CD1c-positive myeloid dendritic cell (primary cell): Measurements from ENCODE around the gene PIP5K1B.

Source experiments
- DNase-seq: peaks from one replicate; pipeline ENCODE4 v3.0.0-alpha.2; 2016; ENCODE audit errors: extremely low spot score

Gene PIP5K1B

DNA sequence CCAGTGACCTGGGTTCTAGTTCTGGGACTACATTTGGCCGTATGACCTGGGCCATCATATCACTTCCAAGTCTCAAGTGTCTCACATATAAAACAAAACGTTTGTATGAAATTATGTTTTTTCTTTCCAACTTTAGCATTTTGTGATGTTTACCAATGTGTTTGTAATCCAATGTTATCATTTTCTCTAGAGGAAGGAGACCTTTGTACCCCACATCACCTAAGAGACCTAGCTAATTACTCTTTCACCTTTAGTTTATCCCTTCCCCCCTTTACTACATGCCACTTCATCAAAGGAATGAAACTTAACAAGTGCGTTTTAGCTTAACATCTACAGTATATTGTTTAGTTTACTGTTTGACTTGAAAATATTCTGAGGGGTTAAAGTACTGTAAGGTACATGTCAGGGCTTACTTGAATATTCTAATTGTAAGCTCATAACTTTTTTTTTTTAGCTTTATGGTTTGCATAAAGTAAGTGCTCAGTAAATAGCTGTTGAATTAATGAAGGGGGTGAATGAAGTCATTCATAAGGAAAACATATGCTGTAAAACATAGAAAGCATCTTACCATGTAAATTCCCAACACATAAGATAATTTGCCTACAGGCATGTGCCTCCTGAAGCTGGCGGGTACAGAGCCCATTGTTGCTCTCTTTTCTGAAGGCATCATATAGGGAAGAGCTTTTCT, 2.9 kb downstream of the PIP5K1B start:
- DNase-seq: no peak

DNA sequence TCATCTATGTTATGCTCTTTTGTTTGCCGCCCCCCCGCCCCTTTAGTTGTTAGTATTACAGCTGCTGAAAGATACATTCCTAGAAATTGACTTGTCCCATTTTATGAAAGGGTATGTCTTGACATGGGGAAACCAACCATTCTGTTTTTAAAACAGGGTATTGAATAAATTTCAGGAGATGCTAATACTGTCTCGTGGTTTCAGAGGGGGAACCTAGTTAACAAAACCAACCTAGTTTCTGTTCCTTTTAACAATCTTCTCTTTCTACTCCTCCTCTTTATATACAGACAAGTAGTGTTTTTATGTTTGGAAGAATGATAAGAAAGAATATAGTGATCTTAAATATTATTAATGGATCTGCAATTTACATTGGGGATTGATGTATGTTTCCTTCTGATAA, 3.5 kb downstream of the PIP5K1B start:
- peak; percentile 14 for DNase-seq

DNA sequence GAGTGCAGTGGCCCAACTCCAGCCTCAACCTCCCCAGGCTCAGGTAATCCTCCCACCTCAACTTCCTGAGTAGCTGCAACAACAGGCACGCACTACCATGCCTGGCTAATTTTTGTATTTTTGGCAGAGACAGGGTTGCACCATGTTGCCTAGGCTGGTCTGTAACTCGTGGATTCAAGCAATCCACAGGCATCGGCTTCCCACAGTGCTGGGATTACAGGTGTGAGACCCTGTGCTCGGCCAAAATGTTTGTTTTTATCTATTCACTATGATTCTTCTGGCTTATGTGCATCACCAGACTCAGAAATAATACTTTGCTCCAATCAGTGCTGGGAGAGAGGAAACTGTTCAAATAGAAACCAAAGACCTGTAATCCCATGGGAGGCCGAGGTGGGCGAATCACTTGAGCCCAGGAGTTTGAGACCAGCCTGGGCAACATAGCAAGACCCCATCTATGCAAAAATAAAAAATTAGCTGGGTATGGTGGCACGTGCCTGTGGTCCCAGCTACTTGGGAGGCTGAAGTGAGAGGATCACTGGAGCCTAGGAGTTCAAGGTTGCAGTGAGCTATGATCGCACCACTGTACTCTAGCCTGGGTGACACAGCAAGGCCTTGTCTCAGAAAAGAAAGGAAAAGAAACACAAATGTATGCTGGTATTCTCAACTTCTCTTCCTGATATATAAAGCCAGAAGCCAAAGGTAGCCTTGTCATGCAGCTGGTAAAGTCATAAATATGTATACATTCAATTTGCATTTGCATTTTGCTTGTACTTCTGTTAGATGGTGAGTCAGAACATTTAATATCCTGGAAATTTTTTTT, 4.5 kb downstream of the PIP5K1B start:
- DNase-seq: no peak

DNA sequence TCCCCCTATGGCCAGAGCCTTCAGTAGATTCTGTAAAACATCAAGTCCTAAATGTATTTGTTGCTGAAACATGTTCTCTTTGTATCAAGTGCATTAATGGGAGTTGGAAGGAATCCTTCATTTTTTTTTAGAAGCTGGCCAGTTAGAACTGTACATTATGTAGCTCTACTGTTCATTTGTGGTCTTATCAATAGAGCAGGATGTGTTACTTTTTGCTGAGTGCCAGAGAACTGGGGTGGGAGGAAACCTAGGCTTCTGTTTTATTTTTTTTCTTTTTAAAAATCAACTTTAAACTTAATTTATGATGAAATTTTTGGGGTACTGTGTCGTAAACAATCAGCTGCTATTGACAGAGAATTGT, 5.1 kb downstream of the PIP5K1B start:
- no peak for DNase-seq

DNA sequence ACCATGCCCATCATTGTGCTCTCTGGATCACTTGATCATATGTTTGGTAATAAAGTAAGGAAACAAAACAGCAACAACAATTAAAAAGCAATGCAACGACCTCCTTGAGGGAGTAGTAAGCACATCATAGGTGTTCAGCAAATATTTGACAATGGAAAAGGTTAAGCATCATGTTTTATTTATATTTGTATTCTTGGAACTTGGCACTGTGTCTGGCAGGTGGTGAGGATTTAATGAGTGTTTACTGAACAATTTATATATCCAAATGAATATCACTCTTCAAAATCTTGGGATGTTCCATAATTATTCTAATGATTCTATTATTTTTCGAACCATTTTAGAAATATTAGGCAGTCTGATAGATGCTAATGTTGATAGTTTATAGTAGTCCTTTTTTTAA, 6.2 kb downstream of the PIP5K1B start:
- no peak for DNase-seq

DNA sequence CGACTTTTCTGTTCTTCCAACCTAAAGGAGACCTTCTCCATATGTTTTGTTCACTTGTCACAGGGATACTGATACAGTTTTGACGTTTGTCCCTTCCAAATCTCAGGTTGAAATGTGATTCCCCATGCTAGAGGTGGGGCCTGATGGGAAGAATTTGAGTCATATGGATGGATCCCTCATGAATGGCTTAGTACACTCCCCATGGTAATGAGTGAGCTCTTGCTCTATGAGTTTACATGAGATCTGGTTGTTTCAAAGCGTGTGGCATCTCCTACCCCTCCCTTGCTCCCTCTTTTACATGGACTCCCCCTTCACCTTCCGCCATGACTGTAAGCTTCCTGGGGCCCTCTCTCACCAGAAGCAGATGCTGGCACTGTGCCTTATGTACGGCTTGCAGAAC, 6.9 kb downstream of the PIP5K1B start:
- DNase-seq: no peak

DNA sequence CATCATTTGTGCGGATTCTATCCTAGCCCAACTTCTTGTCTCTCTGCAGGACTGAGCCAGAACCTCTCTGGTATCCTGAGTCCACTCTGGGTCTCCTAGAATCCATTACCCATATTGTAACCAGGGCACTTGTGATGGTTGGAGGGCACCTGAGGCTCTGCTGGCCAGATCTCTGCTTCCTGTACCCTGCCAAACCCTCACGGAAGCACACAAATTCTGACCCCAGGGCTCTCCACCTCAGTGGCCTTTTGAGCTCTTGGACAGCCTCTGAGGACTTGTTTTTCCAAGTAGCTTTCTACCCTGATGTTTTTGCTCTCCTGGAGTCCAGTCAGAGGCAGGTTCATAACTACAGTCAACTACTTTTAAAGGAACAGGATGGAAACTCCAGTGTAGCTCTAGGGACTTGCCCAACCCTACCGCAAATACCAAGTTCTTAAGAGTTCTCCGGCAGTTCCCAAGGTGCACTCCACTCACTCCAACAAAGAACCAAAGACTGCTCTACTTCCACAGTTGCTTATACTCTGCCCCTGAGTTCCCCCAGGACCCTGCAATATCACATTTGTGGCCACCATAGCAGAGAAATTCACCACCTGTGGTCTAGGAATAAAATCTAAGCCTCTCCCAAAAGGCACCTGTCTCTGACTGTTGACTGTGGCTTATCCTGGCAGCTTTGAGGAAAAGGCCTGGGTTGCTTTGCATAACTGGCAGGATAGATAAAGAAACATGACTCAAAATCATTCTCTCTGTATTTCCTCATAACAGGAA, 9.6 kb downstream of the PIP5K1B start:
- DNase-seq: no peak

DNA sequence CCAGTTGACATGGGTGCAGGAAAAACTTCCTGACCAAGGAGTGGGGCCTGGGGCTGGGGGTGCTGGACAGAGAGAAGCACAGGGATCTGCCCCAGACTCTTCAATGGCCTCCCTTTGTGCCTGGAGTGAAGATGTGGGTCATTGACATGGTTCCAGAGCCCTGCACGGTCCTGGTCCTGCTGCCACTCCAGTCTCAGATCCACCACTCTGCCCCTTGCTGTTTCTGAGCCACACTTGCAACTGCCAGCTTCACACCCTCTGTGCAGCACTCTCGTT, 10.1 kb downstream of the PIP5K1B start:
- DNase-seq: no peak

DNA sequence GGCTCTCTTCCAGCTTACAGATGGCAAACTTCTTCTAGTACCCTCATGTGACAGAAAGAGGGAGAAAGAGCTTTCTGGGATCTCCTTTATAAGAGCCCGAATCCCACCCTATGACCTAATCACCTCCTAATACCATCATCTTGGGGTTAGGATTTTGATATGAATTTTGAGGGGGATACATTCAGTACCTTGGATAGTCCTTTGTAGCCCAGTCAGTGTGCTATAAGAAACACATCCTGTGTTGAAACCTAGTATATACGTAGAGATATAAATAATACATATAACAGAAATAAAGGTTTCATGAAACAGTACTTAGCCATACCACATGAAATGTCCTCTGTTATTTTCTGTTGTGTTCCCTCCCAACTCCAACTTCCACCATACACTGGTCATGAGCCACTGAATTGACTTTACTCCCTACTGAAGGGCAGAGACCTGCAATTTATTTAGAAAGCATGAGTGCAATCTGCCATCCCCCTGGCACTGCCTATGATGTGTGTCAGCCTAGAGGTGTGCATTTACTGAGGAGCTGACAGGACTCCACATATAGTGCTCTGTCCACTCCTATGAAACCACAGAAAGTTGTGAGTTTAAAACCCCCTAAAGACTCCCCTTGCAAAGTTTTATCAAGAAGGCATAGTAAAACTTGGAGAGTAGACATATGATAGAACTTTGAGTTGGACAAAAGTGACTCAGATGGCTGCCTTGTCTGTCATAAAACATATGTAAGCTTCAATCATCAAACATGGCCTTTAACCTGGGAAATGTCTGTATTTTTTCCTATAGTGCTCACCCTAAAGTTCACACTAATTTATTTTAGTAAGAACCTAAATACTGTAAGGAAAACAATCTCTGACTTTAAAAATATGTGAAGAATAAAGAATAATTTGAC, 12.8 kb downstream of the PIP5K1B start:
- DNase-seq: no peak

DNA sequence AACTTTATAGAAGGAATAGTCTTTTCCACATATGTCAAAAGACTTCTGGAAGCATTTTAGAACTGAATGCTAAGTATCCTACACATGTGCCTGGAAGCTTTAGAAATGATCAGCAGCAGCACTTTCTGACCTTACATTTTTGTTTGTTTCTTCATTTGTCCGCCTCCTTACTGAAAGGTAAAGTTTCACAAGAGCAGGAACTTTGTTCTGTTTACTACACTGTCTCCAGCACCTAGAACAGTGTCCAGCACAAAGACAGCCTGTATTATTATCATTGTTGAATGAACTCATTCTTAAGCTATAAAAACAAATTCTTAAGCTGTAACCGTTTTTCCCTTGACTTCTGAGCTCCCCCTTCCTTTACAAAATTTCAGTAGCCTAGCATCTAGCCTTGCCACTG, 14.8 kb downstream of the PIP5K1B start:
- no peak for DNase-seq

DNA sequence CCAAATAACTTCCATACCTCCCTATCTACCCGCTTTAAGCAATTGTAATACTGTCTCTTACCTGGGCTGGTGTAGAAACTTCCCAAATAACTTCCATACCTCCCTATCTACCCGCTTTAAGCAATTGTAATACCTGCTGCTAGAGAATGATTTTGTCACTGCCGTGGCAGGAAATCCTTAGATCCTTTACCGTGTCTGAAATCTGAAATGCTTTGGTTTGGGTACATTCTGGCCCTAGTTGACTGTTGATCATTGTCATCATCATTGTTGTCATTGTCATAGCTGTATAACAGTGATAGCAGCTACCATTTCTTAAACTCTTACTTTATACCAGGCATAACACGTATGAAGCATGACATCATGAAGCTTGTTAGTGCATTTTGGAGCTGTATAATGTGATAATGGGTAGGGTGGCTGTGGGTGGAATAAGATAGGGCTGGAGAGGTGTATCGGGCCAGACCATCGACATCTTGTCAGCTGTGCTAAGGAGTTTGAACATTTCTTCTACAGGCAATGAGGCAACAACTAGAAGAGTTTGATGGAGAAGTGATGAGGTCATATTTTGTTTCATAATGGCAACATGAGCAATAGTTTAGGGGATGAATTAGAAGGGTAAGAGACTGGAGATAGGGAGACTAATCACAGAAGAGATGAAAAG, 15.7 kb downstream of the PIP5K1B start:
- DNase-seq: no peak

DNA sequence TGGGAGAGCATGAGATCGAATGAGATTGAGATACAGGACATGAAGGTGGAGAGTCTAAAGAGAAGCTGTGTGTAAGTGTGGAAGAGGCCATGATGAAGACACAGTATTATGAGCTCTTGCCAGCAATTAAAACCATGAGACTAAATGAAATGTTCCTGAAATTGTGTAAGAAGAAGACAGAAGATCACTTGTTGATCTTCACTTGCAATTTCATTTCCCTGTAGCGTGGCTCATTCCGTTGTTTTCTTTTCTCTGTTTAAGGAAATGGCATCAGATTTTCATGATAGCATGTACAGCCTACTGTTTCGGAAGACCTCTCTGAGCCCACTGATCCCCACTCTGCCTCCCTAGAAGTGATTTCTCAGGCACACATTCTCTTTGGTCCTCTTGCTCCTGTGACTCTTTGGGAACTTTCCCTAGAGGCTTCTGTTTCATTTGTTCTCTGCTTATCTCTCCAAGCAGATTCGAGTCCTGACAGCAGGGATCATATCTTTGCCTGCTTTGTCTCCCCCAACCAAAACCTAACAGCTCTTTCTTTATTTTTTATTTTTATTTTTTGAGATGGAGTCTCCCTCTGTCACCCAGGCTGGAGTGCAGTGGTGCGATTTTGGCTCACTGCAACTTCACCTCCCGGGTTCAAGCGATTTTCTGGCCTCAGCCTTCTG, 16.8 kb downstream of the PIP5K1B start:
- no peak for DNase-seq

DNA sequence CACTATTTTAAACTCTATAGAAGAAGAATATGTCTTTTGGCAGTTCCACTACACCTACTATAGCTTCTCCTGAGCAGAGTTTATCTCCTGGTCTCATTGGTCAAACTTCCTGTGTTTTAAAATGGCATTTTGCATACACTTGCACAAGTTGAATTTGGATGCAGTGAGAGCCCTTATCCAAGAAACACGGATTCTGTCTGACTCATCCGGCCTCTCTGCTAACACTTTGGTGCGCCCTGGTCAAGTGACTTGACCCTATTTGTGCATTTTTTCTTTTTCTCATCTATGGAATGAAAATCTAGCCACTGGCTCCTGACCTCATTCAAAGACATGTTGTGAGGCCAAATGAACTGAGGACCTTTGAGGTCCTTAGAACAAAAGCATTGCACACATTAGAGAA, 20.0 kb downstream of the PIP5K1B start:
- no peak for DNase-seq

DNA sequence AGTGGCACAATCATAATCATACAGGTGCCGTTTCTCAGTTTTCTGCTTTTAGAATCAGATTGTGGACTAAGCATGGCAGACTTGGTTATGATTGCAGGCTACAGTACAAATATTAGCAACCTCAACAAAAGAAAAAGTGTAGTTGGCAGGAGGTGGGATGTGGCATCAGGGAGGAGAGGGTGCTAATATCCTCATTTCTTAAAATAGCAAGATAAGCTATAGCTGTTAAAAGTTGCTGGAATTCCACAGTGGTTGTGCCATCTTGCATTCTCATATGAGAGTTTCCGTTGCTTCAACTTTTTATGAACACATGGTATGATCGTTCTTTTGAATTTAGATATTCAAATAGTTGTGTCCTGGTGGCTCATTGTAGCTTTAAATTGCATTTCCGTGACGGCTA, 21.4 kb downstream of the PIP5K1B start:
- DNase-seq: no peak

DNA sequence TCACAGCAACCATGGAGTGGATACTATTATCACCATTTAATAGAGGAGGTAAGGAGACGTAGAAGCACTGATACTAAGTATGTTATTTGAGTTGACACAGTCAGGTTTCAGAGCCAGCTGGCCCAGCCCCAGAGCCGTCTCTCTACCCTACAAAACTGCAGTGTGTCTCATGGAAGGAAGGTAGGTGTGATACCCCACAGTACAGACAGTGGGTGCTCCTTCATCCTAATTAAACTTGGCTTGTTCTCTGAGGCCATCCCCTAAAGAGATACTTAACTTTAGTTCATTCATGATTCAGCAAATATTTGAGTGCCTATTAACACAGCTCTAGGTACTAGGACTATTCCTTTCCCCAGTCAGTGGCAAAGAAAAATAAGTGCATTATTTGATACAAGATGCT, 22.6 kb downstream of the PIP5K1B start:
- no peak for DNase-seq

DNA sequence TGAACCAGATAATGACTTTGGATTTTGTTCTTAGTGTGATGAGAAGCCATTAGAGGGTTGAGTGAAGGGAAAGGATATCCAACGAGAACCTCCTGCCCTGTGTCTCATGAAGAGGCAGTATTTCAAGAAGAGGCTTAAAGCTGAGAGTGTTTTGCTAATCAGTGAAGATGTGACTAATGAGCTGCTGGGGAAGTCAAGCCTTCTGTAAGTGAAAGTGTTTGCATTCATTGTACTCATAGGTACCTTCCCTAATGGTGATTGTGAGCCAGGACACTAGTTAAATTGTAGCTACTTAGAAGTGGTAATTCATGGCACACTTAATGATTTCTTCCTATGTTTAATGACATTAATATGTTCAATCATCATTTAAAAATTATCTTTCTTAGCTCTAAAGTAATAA, 23.7 kb downstream of the PIP5K1B start:
- DNase-seq: no peak

DNA sequence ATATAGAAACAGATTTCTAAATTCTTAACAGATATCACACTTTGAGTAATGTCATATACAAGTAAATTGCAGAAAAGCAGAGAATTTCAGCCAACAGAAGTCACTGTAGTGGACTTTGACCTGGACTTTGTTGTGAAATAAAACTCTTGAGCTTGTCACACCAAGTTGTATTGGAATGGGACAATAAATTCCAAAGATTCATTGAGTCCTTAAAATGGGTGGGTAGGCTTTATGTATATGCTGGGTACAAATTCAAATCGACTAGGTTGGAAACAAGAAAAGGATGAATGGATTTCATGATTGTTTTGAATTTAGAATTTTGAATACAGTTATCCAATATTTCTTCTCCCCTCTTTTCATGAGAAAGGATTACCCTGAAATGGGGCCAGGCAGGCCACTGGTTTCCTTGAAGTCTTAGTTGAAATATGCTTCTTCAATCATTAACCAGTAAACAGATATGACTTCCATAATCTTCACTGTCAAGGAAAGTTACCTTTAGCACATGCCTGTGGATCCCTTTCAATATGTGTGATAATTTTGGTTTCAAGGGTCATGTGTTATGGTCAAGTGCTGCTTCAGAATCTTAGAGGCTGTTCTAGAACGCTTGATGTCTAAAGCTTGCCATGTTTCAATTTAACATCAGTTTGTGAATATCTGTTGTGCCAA, 25.7 kb downstream of the PIP5K1B start:
- no peak for DNase-seq

DNA sequence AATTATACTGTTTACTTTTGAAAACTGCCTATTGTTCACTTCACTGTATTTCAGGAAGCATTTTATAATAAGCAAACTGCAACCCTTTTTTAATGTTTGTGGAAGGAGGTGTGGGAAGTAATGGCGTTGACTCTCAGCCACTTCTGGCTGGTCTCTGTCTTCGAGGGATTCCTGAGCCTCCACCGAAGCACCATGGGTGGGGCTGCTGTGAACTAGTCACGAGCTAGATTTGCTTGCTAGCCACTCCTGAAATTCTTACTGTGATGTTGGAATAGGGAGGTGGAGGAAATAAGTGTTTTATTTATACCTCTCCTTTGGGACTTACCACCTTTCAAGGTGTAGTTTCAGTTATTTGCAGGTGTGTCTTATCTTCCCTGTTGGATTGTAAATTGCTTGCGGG, 26.8 kb downstream of the PIP5K1B start:
- DNase-seq: no peak

DNA sequence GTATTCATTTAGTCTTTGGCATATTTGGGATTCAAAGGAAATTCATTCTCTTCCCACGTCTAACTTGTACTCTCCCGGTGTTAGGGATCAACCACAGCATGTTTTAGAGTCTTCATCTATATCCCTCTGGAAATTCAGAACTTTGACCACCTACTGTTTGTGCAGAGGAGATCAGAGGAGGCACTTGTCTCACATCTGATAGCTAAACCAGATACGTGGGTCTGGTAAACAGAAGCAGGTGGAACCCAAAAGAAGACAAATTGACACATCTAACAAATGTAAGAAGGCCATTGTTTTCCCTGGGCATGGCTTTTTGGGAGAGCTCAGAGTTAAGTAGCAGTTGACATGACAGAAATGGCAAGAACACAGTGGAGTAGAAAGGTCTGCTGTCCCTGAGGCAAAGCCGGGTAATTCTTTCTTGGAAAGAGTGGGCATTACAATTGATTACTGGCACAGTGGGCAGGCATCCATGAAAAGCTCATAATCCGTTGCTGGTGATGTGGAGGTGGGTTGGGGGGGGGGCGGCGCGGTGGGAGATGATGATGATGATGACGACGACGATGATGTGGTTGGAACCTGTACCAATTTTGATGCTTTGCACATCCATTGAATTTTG, 27.5 kb downstream of the PIP5K1B start:
- no peak for DNase-seq

DNA sequence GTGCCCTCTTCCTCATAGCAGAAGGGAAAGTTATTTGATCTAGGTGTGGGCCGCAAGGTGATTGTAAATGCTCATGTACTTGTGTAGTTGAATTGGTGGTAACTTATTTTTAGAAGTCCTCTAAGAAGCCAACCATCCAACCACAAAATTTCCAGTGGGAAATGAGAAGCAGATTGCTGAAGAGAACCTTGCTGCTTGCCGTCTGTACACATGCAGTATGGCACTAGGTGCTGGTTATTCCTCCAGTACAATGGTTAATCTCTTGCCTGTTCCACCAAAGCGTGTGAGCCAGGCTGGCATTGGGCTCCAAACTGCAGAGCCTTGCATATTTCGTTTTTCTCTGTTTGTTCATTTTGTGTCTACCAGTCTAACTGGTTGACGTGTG, 28.0 kb downstream of the PIP5K1B start:
- DNase-seq: no peak
